K562 (cell line): ENCODE data around the gene AP3B2. TPM values are rescaled to one million over a fixed set of nuclear protein-coding genes. Genes with fewer than 3 reads are reported as not detected.

Experiments used
- ATAC-seq: fragments of 200-7000 bp; cut with Tn5 transposase; 3 replicates; pipeline ENCODE4 v1.9.1; 2020; ENCODE audit warnings: moderate library complexity
- BruUV-seq: library from RNA; stranded (reverse); fragments of 400-500 nt; replicated peaks from 2 replicates; lab custom pipeline; 2021; lab: Mats Ljungman, UMichigan
- CTCF ChIA-PET: fragments of 300-600 bp; formaldehyde crosslinking; extraction: SDS; loops from one replicate; lab custom pipeline; 2021; ENCODE audit warnings: low intra/inter-chr PET ratio; lab: Yijun Ruan, JAX
- POLR2A ChIA-PET: fragments of 300-600, 350-650 bp; sonication (Branson Sonifier 250); formaldehyde crosslinking; extraction: SDS; loops from one replicate; lab custom pipeline; 2021; ENCODE audit warnings: antibody characterized with exemption, inconsistent platforms; lab: Yijun Ruan, JAX
- DNase-seq, 4 experiments: peaks; one replicate each; pipeline versions ENCODE4 v3.0.0 to v3.0.0-alpha.2; 2011 to 2018; ENCODE audit warnings: low spot score in 3 of 4, mixed read lengths in 3 of 4; ENCODE audit errors: extremely low read depth in 1 of 4
- FAIRE-seq: peaks from 2 replicates; lab custom pipeline; 2011; peaks lifted over from hg19 to GRCh38; lab: Jason Lieb, UNC
- H2AFZ ChIP-seq: 2 replicates; pipeline ENCODE4 v1.6.0; 2011; ENCODE audit warnings: low read depth, low read length, control low read depth, inconsistent platforms
- H3K27ac ChIP-seq: fragments of 200-600 bp; 3 replicates; pipeline ENCODE4 v1.8.0; 2011; ENCODE audit warnings: low read depth, mild to moderate bottlenecking, control low read depth, inconsistent platforms, low read length, moderate library complexity, mixed read lengths; ENCODE audit errors: extremely low read depth
- H3K27me3 ChIP-seq, 2 experiments: fragments of 300-600 bp in 1 of 2; 2 replicates in 1 of 2; 3 replicates in 1 of 2; pipeline versions ENCODE4 v1.6.0 to v1.8.0; 2011; ENCODE audit warnings: inconsistent platforms in 2 of 2, low read length in 2 of 2, mild to moderate bottlenecking in 1 of 2, mixed read lengths in 1 of 2, moderate library complexity in 1 of 2; ENCODE audit not compliant: control insufficient read depth in 2 of 2, insufficient read depth in 2 of 2
- H3K36me3 ChIP-seq: fragments of 300-600 bp; 3 replicates; pipeline ENCODE4 v1.8.0; 2011; ENCODE audit warnings: mild to moderate bottlenecking, low read length, inconsistent platforms; ENCODE audit not compliant: control insufficient read depth, insufficient read depth
- H3K4me1 ChIP-seq, 2 experiments: fragments of 200-600 bp in 1 of 2; replicated peaks in 1 of 2; 2 replicates in 1 of 2; 3 replicates in 1 of 2; pipeline versions ENCODE4 v1.5.1 to v1.8.0; 2011; ENCODE audit warnings: inconsistent platforms in 2 of 2, low read length in 2 of 2, mild to moderate bottlenecking in 1 of 2, mixed read lengths in 1 of 2, moderate library complexity in 1 of 2; ENCODE audit not compliant: control insufficient read depth in 2 of 2, insufficient read depth in 2 of 2
- H3K4me2 ChIP-seq: 2 replicates; pipeline ENCODE4 v1.6.1; 2011; ENCODE audit warnings: low read length, control low read depth, inconsistent platforms, mixed read lengths; ENCODE audit not compliant: insufficient read depth
- H3K4me3 ChIP-seq: fragments of 200-600 bp; sonication (generic), shearing (Covaris generic); 2 replicates; pipeline ENCODE4 v1.5.1; 2016; ENCODE audit warnings: control low read depth, inconsistent platforms
- H3K79me2 ChIP-seq: fragments of 200-600 bp; 3 replicates; pipeline ENCODE4 v1.8.0; 2011; ENCODE audit warnings: low read length, inconsistent platforms; ENCODE audit not compliant: control insufficient read depth, insufficient read depth
- H3K9ac ChIP-seq, 2 experiments: 2 replicates each; pipeline versions ENCODE4 v1.6.0 to v1.6.1; 2011; ENCODE audit warnings: low read depth in 2 of 2, low read length in 2 of 2, control low read depth in 1 of 2, inconsistent platforms in 1 of 2, mild to moderate bottlenecking in 1 of 2, mixed read lengths in 1 of 2; ENCODE audit not compliant: insufficient read depth in 1 of 2
- H3K9me1 ChIP-seq: one replicate; pipeline ENCODE4 v1.6.0; 2011; ENCODE audit warnings: inconsistent platforms, mild to moderate bottlenecking, low read length, moderate library complexity; ENCODE audit not compliant: control insufficient read depth, insufficient read depth
- H3K9me3 ChIP-seq: replicated peaks from 2 replicates; pipeline ENCODE4 v1.5.1; 2011; ENCODE audit warnings: low read depth, low read length, inconsistent platforms; ENCODE audit not compliant: control insufficient read depth, insufficient read depth
- H4K20me1 ChIP-seq: replicated peaks from 2 replicates; pipeline ENCODE4 v1.6.1; 2011; ENCODE audit warnings: low read length, inconsistent platforms, mixed read lengths; ENCODE audit not compliant: control insufficient read depth, insufficient read depth
- E2F6 ChIP-seq, 2 experiments: IDR thresholded peaks; 2 replicates each; pipeline ENCODE4 v1.6.1; 2011; ENCODE audit warnings: borderline replicate concordance in 1 of 2, control low read depth in 1 of 2, low read depth in 1 of 2, low read length in 1 of 2, mild to moderate bottlenecking in 1 of 2, mixed read lengths in 1 of 2, moderate library complexity in 1 of 2; ENCODE audit not compliant: insufficient read depth in 1 of 2, insufficient read length in 1 of 2, poor library complexity in 1 of 2, severe bottlenecking in 1 of 2; ENCODE audit errors: extremely low read depth in 1 of 2
- ZNF436 ChIP-seq: fragments of 250-450, 450-650 bp; sonication (Bioruptor Pico); formaldehyde crosslinking; IDR thresholded peaks from 2 replicates; pipeline ENCODE4 v1.7.0; 2020; ENCODE audit warnings: mild to moderate bottlenecking
- WGBS: fragments of 100-300 bp; shearing (Covaris generic); methylation state at CpG from one replicate; pipeline ENCODE4 v1.1.6; 2016; ENCODE audit warnings: low coverage, mixed read lengths; ENCODE audit not compliant: insufficient coverage; ENCODE audit errors: missing lambda C conversion rate; 5-methylcytosine and 5-hydroxymethylcytosine counted together
- in situ Hi-C: fragments of 300-500 bp; cut with MboI; formaldehyde crosslinking; loops from 4 replicates; pipeline ENCODE4 v1.15.0; 2018; ENCODE audit warnings: inconsistent platforms, mixed read lengths
- intact Hi-C: fragments of 100-400 bp; cut with micrococcal nuclease; formaldehyde crosslinking; loops from 2 replicates; pipeline ENCODE4 v1.14.2; 2022
- polyA plus RNA-seq, 8 experiments: library from polyadenylated mRNA; depleted of rRNA in 4 of 8; stranded (reverse) in 5 of 8; unstranded in 3 of 8; fragments of >200 nt; fragmentation: Nextera tagmentation in 2 of 8; fragmentation: Illumina TruSeq in 1 of 8; extraction: Ambion mirVana in 2 of 8; extraction: Trizol in 1 of 8; gene quantifications; 2 replicates each; pipeline versions ENCODE4 v1.2.1 to v1.2.3, GENCODE V29; 2011 to 2014; ENCODE audit warnings: inconsistent platforms in 1 of 8, missing spikeins in 1 of 8
- total RNA-seq, 7 experiments: library from RNA; depleted of rRNA in 6 of 7; stranded (reverse); fragments of >200 nt in 6 of 7; fragmentation: Illumina TruSeq in 2 of 7; extraction: Trizol in 2 of 7; gene quantifications; 2 replicates each; pipeline versions ENCODE4 v1.2.1 to v1.2.3, GENCODE V29; 2011 to 2021; ENCODE audit warnings: low replicate concordance in 1 of 7

The AP3B2 gene
- total and polyA plus RNA-seq, 9 of the 15 experiments (the other 6 are each of a cell fraction or from before 2014, with no cell fraction given), result 0.03 to 0.15 (median 0.10) TPM; not detected in 2

- CTCF ChIA-PET, result interaction anchor here (0.7 kb wide), 1 partner anchor 94 kb away, joined by 3 read pairs; no protein-coding TSS in a partner anchor
- Histone ChIP-seq H3K4me1 (peaks cover 14 to 23% of the 10 kb centered on the region in 2 experiments; a peak in 4 of 5 replicates), H3K4me2 (peak overlapping the region; percentile 92), H3K36me3 (no peaks in the 10 kb centered on the region), H3K9me3 (no peaks in the 10 kb centered on the region), H3K4me3 (peak overlapping the region; percentile 85), H3K9me1 (no peaks in the 10 kb centered on the region), H3K79me2 (no peaks in the 10 kb centered on the region), H3K27ac (no peak overlapping the region), H3K9ac (peak overlapping the region in 1 of 2 experiments; percentile 98; a peak in 3 of 4 replicates), H2AFZ (peak overlapping the region; percentile 100), H4K20me1 (no peaks in the 10 kb centered on the region), H3K27me3 (peaks cover 0 to 9% of the 10 kb centered on the region in 2 experiments; a peak in 1 of 5 replicates)
- TF ChIP-seq ZNF436 (CRISPR knock-in tag) (no peak), E2F6 (IDR thresholded peaks at IDR 0.05; ENCODE audit: borderline replicate concordance in 1 of 2, extremely low read depth in 1 of 2, insufficient read depth in 1 of 2, insufficient read length in 1 of 2, low read depth in 1 of 2, low read length in 1 of 2, poor library complexity in 1 of 2, severe bottlenecking in 1 of 2) (peak in 1 of 2 experiments; percentile 37)
- ATAC-seq, result no peak
- intact Hi-C loops, result loop anchor here (2.0 to 5.0 kb wide), 2 partner anchors 35 to 128 kb away; partner anchors contain the start of genes FSD2 and WHAMM
- no TSS peak for BruUV-seq
- in situ Hi-C loops, result no loop called here
- FAIRE-seq, result no peak
- POLR2A ChIA-PET, result interaction anchor here (0.5 to 2.6 kb wide), 3 partner anchors 70 to 242 kb away, joined by 3 to 24 read pairs (median 3); partner anchors contain the start of gene RPS17
- DNase-seq, result no peak
- 23% methylated on average over 16 of the region's 19 CpGs for WGBS
Observed at GRCh38 chr15:82679626-82680199, 30.0 kb downstream of the AP3B2 start.
